ENCODE results near the gene HDC.

The HDC gene, protein sequence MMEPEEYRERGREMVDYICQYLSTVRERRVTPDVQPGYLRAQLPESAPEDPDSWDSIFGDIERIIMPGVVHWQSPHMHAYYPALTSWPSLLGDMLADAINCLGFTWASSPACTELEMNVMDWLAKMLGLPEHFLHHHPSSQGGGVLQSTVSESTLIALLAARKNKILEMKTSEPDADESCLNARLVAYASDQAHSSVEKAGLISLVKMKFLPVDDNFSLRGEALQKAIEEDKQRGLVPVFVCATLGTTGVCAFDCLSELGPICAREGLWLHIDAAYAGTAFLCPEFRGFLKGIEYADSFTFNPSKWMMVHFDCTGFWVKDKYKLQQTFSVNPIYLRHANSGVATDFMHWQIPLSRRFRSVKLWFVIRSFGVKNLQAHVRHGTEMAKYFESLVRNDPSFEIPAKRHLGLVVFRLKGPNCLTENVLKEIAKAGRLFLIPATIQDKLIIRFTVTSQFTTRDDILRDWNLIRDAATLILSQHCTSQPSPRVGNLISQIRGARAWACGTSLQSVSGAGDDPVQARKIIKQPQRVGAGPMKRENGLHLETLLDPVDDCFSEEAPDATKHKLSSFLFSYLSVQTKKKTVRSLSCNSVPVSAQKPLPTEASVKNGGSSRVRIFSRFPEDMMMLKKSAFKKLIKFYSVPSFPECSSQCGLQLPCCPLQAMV

DNA sequence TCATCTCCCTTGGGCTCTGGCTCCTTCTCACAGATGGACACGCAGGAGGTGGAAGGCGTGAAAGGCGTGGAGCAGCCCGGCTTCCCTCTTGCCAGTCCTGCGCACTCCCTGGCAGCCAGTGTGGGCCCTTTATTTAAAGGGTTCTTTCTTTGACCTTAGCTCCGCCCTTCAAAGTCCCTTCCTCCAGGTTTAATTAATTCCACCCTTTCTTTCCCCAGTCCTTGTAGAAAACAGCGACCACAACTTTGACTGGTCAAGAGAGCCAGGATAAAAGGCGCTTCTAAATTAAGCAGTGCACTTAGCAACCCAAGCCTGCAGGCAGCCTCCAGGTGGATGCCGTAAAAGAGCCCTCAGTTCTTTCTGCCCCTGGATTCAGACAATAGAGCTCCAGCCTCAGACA is at the start of gene HDC:
Gene HDC, minus strand, starts transcription at position 107 of the 400 bp plus-strand sequence. Its CDS starts 103 bp downstream, at position 4.
- DNase-seq (ENCODE audit: low read depth) = no peak

DNA sequence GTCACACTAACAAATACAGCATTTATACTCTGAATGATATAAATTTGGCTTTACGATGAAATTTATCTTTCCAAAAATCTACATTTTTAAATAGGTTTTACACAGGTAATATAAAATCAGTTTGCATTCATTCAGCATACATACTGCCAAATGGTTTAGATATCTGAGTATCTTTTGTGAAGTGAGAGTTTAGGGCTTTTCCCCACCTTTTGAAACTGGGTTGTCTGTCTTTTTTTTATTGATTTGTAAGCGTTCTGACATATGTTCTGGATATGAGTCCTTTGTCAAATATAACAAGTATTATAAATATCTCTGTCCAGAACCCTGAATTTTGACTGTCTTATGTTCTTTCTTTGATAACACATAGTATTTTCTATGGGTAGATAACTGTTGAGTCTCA is 47.1 kb upstream of the HDC start:
- no peak for DNase-seq (ENCODE audit: low read depth)

DNA sequence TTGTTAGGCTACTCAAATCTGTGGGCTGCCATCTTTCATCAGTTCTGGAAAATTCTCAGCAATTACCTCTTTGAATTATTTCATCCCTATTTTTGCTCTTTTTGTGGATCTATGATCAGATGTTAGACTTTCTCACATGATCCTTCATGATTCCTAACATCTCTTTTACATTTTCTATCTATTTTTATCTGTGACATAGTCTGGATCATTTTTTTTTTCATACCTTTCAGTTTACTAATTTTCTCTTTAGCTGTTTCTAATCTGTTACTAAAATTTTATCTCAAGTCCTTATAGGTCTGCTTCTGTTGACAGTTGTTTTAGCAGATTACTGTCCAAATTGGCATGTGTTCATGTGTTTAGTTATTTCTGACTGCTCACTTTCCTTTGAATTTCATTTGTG is 42.3 kb upstream of the HDC start:
- no peak for DNase-seq (ENCODE audit: low read depth)

DNA sequence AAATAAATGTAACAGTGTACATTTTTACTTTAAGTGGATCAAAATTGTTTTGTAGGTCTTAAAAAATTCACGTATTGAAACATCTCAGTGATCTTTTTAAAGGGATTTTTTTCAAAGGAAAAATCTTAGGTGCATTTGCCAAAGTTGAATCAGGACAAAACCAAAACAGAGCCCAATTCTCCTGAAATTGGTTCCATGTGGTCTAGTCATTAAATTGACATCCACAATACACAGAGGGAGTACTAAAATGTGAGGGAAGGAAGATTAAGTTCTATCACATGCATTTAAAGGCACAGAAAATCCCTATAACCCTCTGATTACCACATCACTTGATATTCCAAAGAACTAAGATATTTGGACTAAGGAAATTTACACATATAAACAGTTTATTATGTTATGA is 39.3 kb upstream of the HDC start:
- peak; percentile 4 for DNase-seq (ENCODE audit: low read depth)

DNA sequence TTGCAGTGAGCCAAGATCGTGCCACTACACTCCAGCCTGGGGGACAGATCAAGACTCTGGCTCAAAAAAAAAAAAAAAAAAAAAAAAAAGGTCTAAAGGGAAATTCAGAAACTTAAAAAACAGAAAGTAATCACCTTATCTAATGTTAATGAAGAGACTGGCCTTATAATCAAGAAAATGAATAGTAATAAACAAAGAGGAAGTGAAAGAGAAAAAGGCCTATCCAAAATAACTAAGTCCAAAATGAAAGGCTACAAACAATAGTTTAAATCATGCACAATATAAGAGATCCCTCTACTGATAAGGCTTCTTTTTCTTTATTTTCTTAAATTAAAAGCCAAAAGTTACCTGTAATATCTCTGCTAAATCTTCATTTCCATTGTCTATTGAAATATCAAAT is 37.1 kb upstream of the HDC start:
- no peak for DNase-seq (ENCODE audit: low read depth)

DNA sequence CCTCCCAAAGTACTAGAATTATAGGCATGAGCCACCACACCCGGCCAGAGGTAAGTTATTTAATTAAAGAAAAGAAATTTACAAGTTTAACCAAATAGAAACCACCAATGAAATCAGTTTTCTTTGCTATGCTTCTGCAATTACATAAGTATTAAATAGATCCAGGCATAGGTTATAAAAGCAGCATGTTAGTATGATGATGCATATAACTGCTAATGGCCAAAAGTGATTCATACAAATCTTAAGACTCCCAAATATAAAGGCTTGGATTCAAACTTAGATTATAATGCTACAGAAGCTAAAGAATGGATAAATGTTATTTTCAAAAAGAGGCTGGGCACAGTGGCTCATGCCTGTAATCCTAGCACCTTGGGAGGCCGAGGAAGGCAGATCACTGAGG is 32.8 kb upstream of the HDC start:
- DNase-seq (ENCODE audit: low read depth) = no peak

DNA sequence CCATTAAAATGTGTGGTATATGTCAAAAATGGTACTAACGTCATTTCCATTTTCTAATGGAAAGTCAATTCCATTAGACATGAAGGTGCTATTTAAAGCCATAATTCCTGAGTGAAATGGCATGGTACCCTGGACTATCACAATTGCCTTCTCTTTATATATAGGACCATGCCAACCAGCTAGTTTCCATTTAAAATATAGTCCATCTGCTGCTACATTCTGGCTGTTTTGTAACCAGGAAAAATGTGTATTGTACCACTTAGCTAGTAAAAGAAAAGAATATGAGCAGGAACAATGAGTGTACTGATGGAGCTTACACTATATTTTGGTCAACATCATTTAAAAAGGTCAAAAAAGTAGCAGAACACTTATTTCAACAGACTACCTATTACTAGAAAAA is 30.4 kb upstream of the HDC start:
- no peak for DNase-seq (ENCODE audit: low read depth)

DNA sequence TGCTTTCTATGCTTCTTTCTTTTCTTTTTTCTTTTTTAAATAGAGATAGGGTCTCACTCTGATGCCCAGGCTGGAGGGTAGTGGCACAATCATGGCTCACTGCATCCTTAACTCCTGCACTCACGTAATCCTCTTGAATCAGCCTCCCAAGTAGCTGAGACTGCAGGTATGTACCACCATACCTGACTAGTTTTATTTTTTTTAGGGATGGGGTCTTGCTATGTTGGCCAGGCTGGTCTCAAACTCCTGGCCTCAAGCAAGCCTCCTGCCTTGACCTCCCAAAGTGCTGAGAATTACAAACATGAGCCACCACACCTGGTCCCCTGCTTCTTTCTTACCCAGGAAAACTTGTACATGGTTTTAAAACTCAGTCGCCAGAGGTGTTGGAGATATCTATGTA is 24.2 kb upstream of the HDC start:
- no peak for DNase-seq (ENCODE audit: low read depth)

DNA sequence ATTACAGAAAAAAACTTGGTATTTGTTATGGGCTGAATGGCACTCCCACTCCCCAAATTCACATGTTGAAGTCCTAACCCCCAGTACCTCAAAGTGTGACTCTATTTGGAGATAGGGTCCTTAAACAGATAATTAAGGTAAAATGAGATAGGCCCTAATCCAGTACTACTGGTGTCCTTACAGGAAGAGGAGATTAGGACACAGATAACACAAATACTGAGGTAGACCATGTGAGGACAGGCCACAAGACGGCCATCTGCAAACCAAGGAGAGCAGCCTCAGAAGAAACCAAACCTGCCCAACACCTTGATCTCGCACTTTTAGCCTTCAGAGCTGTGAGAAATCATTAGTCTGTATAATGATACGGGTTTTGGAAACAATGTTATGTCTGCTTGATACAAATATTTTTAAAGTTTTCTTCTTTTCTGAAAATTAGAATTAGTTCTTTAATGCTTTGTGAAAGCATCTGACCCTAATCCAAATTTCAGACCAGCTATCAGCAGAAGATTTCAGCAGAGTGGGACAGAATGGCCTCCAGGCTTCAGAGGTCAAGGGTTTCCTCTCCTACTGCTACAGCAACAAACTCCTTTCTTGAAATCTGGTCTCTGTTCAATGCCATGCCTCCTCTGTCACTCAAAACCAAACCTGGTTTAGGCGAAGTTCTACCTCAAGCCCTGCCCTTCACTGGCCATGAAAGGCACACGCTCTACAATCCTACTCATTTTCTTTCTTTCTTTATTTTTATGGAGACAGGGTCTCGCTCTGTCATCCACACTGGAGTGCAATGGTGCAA is 22.0 kb upstream of the HDC start:
- no peak for DNase-seq (ENCODE audit: low read depth)

DNA sequence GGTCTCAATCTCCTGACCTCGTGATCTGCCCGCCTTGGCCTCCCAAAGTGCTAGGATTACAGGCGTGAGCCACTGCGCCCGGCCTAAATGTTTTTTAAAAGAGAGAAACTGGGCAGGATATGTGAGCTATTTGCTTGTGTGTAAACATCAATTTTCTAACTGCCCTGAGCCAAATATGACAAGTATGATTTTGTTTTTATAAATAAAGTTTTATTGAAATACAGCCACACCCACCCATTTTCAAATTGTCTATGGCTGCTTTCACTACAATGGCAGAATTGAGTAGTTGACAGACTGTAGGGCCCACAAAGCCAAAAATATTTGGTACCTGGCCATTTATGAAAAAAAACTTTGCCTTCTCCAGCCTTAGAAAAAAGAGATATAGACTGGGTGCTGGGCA is 15.9 kb upstream of the HDC start:
- DNase-seq (ENCODE audit: low read depth) = no peak

DNA sequence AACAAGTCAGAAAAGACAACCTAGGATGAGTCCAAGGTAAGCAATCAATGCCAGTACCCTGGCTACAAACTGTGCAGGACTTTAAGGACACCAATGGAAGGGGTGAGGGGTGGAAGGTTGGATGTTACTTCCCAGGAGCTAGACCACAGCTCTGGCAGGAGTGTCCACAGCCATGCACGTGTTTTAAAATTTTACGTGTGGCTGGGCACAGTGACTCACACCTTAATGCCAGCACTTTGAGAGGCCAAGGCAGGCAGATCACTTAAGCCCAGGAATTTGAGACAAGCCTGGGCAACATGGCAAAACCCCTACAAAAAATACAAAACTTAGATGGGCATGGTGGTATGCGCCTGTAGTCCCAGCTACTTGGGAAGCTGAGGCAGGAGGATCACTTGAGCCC is 14.7 kb upstream of the HDC start:
- no peak for DNase-seq (ENCODE audit: low read depth)

DNA sequence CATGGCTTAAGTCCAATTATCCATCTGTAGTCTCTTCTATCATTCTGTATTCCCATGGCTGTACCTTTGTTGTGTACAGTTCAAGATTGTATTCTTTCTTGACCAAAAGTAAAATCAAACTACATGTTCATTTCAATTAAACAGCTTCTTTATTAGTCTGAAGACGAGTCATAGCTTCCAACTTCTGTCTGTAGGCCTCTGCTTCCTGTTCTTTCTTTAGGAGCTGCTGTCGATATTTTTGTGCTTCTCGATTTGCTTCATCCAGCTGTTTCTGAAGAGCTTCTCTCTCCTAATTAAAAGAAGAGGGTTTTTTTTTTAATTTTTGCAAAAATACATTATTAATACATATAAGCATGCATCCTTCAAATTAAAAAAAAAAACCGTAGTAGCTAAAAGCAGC is 13.0 kb upstream of the HDC start:
- DNase-seq (ENCODE audit: low read depth) = no peak

DNA sequence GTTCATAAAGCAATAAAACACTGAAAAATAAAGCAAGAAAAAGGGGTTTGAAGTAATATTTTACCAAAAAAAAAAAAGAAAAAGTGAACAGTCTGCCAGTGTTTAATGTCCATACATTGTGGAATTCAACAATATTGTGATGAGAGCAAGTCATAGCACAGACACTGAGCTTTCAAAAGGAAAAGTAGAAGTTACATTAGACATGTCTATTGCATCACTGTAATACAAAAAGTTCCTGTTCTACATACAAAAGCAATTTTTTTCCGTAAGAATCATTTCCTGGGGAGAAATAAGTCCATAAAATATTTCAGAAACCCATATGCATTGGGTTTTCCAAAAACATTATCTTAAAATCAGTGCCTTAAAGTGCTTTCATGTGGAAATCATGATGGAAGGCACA is 11.8 kb upstream of the HDC start:
- DNase-seq (ENCODE audit: low read depth) = no peak

DNA sequence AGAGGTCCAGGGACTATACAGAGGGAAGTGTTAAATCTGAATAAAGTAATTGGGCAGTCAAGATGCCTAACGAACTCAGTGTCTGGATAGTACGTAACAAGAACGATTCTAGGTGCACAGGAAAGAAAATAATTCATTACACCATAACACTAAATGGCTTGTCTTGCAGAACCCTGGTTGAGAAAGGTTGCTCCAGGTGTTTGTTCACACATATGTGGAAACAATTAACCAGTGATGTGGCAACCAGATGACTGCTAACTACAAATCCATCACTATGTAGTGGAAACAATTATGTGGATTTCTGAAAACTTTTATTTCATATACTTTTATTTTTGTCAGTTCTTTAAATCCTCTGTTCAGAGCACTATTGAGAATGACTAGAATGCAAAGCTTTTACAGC is 10.4 kb upstream of the HDC start:
- DNase-seq (ENCODE audit: low read depth) = no peak

DNA sequence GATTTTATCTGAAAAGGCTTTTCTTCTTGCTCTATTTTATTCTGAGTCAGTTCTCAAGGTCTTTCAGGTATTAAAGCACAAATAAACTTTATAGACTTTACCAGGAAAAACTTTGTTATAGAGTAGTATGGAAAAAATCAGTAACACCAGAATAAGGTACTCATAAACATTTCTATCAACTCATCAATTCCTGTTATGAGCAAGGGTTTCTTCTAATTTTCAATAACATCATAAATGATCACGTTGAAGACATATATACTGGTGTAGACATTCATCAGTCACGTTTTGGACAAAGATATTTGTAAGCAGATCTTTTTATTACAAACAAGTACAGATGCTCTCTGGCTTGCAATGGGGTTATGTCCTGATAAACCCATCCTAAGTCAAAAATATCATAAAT is 9.6 kb upstream of the HDC start:
- no peak for DNase-seq (ENCODE audit: low read depth)

DNA sequence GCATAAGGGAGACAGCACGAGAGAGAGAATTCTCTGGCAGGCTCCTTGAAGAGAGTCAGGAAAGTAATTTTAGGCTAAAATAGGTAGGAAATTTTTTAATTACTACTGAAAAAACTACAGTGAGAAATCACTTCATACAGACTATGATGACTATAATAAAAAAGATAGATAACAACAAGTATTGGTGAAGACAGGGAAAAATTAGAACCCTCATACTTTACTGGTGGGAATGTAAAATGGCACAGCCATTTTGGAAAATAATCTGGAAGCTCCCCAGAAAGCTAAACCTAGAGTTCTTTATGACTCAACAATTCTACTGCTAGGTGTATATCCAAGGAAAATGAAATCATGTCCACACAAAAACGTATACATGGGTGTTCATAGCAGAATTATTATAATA is 2.1 kb upstream of the HDC start:
- DNase-seq (ENCODE audit: low read depth) = no peak

DNA sequence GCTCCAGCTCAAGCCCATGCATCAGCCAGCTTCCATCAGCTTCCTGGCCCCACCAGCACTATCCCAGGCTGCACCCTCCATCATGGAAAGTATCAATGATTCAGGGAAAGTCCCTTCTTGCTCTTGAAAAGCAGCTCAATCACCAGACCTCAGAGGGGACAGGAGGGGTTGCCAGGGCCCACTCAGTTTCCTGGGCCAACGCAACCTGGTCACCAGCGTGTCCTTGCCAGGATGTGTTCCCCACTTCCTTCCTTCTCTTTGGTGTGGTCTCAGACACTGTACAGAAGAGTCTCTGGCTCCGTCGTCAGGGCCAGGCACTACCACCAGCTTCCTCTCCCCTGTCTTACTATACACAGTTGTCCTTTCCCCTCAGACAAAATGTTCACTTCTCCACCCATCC is 3.0 kb downstream of the HDC start:
- no peak for DNase-seq (ENCODE audit: low read depth)

DNA sequence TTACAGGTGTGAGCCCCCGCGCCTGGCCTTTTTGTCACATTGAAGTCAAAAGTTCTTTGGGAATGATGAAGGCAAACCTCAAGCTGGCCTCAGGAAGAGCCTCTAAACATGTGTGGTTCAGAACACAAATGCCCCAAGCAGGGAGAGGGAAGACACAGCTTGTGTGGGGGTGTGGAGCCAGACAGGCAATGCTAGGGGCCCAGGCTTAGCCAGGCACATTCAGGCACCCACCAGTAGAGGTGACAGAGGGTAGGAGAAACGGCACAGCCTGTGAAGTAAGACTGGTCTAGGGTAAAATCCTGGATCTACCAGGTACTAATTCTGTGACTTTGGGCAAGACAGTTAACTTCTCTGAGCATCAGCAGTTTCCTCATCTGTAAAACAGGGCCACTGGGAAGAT is 3.5 kb downstream of the HDC start:
- DNase-seq (ENCODE audit: low read depth) = no peak

DNA sequence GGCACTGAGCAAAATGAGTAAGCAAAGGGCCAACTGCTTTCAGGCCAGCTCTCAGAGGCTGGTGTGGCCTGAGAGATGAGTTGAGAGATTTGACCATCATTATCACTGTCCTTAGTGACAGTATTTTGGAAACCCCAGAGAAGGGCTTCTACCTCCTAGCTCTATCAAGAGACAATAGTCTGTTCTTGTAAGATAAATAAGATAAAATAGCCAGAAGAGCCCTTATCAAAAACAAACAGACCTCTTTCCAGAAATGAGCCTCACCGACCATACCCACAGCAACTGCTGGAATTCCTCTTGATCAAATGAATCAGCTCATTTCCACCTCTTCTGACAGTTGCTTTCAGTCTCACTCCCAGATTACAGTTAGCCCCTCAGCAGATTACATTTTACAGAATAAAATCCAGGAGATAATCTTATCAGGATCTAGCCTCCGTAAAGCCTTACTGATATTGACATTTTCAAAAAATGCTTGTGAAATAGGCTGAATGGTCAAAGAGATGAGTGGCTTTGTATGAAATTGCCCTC is 4.5 kb downstream of the HDC start:
- no peak for DNase-seq (ENCODE audit: low read depth)

DNA sequence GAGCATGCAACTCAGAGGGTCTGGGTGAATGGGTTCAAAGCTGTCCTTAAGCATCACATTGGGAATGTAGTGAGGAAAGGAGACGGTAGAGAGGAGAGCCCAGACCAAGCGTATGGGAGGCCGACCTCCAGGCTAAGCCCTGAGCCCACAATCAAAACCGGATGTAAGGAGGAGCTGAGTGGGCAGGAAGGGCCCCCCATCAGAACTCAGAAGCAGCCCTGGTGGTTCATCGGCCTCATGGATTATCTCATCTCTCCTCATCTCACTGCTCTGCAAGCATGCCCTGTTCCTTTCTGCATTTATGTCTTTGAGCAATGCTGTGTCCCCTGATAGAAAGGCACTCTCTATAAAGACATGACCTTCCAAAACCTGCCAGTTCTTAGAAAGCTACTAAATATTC is 6.2 kb downstream of the HDC start:
- no peak for DNase-seq (ENCODE audit: low read depth)

DNA sequence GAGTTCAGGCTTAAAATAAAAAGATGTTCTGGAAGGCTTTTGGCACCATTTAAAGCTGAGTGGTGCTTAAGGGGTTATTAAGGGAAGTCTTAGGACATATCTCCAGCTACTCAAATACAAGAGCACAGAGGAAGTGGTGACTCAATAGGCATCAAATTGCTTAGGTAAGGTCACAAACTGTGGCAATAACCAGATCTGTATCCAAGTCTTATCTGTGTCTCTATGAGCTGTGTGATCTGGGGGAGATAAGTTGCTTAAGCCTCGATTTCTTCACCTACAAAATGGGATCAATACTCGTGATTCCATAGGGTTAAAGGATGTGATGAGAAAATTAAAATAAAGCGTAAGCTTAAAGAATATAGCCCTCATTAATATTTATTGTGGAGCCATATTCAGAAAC is 7.6 kb downstream of the HDC start:
- no peak for DNase-seq (ENCODE audit: low read depth)

DNA sequence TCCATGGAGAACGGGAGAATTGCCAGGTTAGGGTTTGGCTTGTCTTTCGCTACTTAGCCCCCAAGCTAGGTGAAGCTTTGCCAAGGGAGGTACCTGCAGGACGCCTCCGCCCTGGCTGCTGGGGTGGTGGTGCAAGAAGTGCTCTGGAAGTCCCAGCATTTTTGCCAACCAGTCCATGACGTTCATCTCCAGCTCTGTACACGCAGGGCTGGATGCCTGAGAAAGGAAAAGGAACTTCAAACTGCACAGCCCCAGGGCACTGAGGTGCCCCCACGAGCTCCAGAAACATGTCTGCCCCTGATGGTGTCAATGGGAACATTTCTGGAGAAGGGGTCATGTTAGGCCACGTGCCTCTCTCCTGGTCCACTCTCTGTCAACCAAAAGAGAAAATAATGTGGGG is 8.2 kb downstream of the HDC start:
- DNase-seq (ENCODE audit: low read depth) = no peak

Measured in fibroblast of the conjunctiva (primary cell).